ENCODE data around the gene RAB30. TPM values are rescaled to one million over a fixed set of nuclear protein-coding genes. Genes with fewer than 3 reads are reported as not detected.

The RAB30 gene
- total and polyA plus RNA-seq, 9 of the 15 experiments (the other 6 are each of a cell fraction or from before 2014, with no cell fraction given), result 0.29 to 1.3 (median 1.0) TPM

DNA sequence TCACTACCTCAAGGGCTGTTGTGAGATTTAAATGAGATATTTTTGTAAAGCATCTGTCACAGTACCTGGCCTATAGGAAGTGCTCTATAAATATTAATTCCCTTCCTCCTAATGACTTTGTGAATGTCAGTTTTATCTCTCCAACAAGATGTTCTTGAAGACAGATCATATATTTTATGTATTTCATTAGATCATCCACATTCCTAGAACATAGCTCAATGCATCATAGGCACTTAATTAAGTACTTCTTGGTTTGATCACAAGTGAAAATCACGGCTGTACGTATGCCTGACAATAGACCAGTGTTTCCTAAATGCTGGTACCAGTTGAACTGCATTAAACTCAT is 49.9 kb downstream of the RAB30 start (continued):
- no peak for TF ChIP-seq SAFB2 (IDR thresholded peaks at IDR 0.05; ENCODE audit: borderline replicate concordance, low read depth, low read length, severe bottlenecking)
- no peak for TF ChIP-seq GATAD2B (IDR thresholded peaks at IDR 0.05; ENCODE audit: borderline replicate concordance)
- TF ChIP-seq ZNF212 (CRISPR knock-in tag; IDR thresholded peaks at IDR 0.05), result no peak
- TF ChIP-seq CBX2 (IDR thresholded peaks at IDR 0.05; ENCODE audit: insufficient read depth, low read length, poor library complexity, severe bottlenecking), result no peak

DNA sequence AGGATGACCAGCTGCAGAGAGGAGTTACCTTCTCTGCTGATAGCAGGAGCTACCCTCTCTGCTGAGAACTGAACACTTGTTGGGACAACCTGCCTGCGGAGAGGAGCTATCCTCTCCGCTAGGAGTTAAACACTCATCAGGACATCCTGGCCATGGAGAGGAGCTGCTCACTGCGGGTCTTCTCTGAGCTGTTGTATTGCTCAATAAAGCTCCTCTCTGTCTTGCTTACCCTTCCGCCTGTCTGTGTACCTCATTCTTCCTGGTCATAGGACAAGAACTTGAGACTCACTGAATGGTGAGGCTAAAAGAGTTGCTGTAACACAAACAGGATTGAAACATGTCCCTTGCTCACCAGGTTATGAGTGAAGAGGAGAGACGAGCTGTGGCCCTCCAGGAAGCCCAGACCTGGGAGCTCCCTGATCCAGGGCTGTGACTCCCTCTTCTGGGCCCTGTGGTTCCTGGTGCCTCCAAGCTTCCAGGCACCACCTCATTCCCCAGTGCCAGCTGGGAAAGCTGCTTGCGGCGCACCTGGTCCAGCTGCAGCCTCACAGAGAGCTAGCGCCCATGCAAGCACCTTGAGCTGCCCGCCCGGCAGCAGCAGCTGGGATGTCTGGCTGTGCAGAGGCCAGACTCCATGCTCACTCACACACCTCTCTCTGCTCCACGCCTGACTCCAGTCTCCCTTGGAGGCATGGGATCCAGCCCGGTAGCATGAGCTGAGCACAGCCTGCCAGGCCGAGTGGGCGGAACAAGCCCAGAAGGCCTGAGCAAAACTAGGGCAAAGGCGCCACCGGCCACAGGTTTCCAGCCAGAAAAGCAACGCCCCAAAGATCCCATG is 50.5 kb downstream of the RAB30 start:
- no TSS peak for BruUV-seq (replicated peaks)
- Histone ChIP-seq H3K9ac (ENCODE audit: insufficient read depth in 1 of 2, low read depth in 2 of 2, low read length in 2 of 2) (no peak overlapping the region; a peak in 1 of 4 replicates), H3K27ac (ENCODE audit: extremely low read depth, low read depth, low read length) (no peak overlapping the region), H3K4me1 (replicated peaks in 1 of 2; ENCODE audit: control insufficient read depth in 2 of 2, insufficient read depth in 2 of 2, low read length in 2 of 2) (peaks cover 0 to 12% of the 10 kb centered on the region in 2 experiments; a peak in 1 of 5 replicates), H3K4me3 (no peak overlapping the region), H3K9me3 (replicated peaks; ENCODE audit: control insufficient read depth, insufficient read depth, low read depth, low read length) (no peaks in the 10 kb centered on the region), H3K79me2 (ENCODE audit: control insufficient read depth, insufficient read depth, low read length) (no peaks in the 10 kb centered on the region), H2AFZ (ENCODE audit: low read depth, low read length) (no peak overlapping the region), H4K20me1 (replicated peaks; ENCODE audit: control insufficient read depth, insufficient read depth, low read length) (no peaks in the 10 kb centered on the region), H3K36me3 (ENCODE audit: control insufficient read depth, insufficient read depth, low read length) (no peaks in the 10 kb centered on the region), H3K27me3 (ENCODE audit: control insufficient read depth in 2 of 2, insufficient read depth in 2 of 2, low read length in 2 of 2) (peaks cover 0 to 18% of the 10 kb centered on the region in 2 experiments; a peak in 3 of 5 replicates), H3K4me2 (ENCODE audit: insufficient read depth, low read length) (no peak overlapping the region), H3K9me1 (ENCODE audit: control insufficient read depth, insufficient read depth, low read length) (no peaks in the 10 kb centered on the region)
- DNase-seq (ENCODE audit: extremely low read depth in 1 of 4, low spot score in 3 of 4) (no peak), ATAC-seq (no peak; the same call in 2 of the 3 replicates), FAIRE-seq (no peak)
- in situ Hi-C loops (cut with MboI) (no loop called here), intact Hi-C loops (cut with micrococcal nuclease) (no loop called here)
- CTCF ChIA-PET (ENCODE audit: low intra/inter-chr PET ratio), result no interaction called here
- 45% methylated on average over 15 of the region's 17 CpGs for WGBS (ENCODE audit: insufficient coverage, low coverage, missing lambda C conversion rate)
- POLR2A ChIA-PET, result no interaction called here
- TF ChIP-seq ZNF197 (CRISPR knock-in tag; IDR thresholded peaks at IDR 0.05; ENCODE audit: low read depth), result no peak
- no peak for TF ChIP-seq HNRNPK (IDR thresholded peaks at IDR 0.05; ENCODE audit: low read depth, low read length, poor library complexity, severe bottlenecking)
- TF ChIP-seq ELF4 (CRISPR knock-in tag; IDR thresholded peaks at IDR 0.05), result no peak
- TF ChIP-seq SNAPC5 (CRISPR knock-in tag; IDR thresholded peaks at IDR 0.05), result no peak
- no peak for TF ChIP-seq RBFOX2 (IDR thresholded peaks at IDR 0.05; ENCODE audit: low read depth, low read length)
- no peak for TF ChIP-seq ZNF354B (CRISPR knock-in tag; IDR thresholded peaks at IDR 0.05)
- TF ChIP-seq, protein P1, sequence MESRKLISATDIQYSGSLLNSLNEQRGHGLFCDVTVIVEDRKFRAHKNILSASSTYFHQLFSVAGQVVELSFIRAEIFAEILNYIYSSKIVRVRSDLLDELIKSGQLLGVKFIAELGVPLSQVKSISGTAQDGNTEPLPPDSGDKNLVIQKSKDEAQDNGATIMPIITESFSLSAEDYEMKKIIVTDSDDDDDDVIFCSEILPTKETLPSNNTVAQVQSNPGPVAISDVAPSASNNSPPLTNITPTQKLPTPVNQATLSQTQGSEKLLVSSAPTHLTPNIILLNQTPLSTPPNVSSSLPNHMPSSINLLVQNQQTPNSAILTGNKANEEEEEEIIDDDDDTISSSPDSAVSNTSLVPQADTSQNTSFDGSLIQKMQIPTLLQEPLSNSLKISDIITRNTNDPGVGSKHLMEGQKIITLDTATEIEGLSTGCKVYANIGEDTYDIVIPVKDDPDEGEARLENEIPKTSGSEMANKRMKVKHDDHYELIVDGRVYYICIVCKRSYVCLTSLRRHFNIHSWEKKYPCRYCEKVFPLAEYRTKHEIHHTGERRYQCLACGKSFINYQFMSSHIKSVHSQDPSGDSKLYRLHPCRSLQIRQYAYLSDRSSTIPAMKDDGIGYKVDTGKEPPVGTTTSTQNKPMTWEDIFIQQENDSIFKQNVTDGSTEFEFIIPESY (CRISPR knock-in tag; IDR thresholded peaks at IDR 0.05), result no peak
- TF ChIP-seq CHD4 (IDR thresholded peaks at IDR 0.05; ENCODE audit: insufficient read depth, insufficient replicate concordance, low read depth, low read length, poor library complexity, severe bottlenecking), result no peak
- TF ChIP-seq MLLT1 (IDR thresholded peaks at IDR 0.05), result no peak
- no peak for TF ChIP-seq KDM4B (IDR thresholded peaks at IDR 0.05; ENCODE audit: borderline replicate concordance in 2 of 2, low read depth in 1 of 2)
- no peak for TF ChIP-seq ZNF175 (CRISPR knock-in tag; IDR thresholded peaks at IDR 0.05; ENCODE audit: low read depth)
- TF ChIP-seq TCF7 (IDR thresholded peaks at IDR 0.05; ENCODE audit: borderline replicate concordance), result no peak
- TF ChIP-seq XRCC4 (IDR thresholded peaks at IDR 0.05; ENCODE audit: extremely low read depth, insufficient read depth, insufficient read length), result no peak
